Measurements from ENCODE around the gene SLC26A8. TPM values are rescaled to one million over a fixed set of nuclear protein-coding genes. Genes with fewer than 3 reads are reported as not detected.

SLC26A8 gene
- total and polyA plus RNA-seq, 2 of the 13 experiments (the other 11 are each of a cell fraction or from before 2014, with no cell fraction given), result 0.46 TPM; not detected in 1

DNA sequence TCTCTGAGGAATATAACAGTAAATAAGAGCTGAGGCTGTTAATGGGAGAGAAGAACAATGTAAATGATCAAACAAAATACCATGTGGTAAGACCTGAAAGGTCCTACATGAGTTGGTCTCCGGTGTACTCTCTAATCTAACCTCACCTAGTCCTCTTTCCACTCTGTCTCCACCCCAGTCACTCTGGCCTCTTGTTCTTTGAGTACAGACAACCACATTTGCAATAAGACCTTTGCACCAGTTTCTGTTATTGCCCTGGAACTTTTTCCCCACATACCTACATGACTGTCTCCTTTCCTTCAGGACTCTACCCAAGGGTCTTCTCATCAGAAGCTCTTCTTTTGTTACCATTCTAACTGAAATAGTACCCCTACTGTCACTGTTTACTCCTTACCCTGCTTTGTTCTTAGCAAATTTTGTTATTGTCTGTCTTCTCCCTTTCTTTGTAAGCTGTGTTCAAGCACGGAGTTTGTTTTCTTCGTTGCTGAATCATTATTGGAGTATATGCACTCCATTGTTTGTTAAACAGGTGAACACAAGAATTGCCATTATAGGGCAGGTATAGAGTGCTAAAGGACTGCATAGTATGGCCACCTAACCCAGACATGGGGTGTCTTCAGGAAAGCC lies 40.4 kb upstream of the SLC26A8 start (continued):
- TF ChIP-seq, protein P1, sequence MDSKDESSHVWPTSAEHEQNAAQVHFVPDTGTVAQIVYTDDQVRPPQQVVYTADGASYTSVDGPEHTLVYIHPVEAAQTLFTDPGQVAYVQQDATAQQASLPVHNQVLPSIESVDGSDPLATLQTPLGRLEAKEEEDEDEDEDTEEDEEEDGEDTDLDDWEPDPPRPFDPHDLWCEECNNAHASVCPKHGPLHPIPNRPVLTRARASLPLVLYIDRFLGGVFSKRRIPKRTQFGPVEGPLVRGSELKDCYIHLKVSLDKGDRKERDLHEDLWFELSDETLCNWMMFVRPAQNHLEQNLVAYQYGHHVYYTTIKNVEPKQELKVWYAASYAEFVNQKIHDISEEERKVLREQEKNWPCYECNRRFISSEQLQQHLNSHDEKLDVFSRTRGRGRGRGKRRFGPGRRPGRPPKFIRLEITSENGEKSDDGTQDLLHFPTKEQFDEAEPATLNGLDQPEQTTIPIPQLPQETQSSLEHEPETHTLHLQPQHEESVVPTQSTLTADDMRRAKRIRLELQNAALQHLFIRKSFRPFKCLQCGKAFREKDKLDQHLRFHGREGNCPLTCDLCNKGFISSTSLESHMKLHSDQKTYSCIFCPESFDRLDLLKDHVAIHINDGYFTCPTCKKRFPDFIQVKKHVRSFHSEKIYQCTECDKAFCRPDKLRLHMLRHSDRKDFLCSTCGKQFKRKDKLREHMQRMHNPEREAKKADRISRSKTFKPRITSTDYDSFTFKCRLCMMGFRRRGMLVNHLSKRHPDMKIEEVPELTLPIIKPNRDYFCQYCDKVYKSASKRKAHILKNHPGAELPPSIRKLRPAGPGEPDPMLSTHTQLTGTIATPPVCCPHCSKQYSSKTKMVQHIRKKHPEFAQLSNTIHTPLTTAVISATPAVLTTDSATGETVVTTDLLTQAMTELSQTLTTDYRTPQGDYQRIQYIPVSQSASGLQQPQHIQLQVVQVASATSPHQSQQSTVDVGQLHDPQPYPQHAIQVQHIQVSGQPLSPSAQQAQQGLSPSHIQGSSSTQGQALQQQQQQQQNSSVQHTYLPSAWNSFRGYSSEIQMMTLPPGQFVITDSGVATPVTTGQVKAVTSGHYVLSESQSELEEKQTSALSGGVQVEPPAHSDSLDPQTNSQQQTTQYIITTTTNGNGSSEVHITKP (CRISPR knock-in tag; IDR thresholded peaks at IDR 0.05; ENCODE audit: low read depth), result peak; percentile 48
- peak; percentile 24; the same call in 1 of the 2 replicates for TF ChIP-seq ZFX (CRISPR knock-in tag; IDR thresholded peaks at IDR 0.05; ENCODE audit: low read depth)

DNA sequence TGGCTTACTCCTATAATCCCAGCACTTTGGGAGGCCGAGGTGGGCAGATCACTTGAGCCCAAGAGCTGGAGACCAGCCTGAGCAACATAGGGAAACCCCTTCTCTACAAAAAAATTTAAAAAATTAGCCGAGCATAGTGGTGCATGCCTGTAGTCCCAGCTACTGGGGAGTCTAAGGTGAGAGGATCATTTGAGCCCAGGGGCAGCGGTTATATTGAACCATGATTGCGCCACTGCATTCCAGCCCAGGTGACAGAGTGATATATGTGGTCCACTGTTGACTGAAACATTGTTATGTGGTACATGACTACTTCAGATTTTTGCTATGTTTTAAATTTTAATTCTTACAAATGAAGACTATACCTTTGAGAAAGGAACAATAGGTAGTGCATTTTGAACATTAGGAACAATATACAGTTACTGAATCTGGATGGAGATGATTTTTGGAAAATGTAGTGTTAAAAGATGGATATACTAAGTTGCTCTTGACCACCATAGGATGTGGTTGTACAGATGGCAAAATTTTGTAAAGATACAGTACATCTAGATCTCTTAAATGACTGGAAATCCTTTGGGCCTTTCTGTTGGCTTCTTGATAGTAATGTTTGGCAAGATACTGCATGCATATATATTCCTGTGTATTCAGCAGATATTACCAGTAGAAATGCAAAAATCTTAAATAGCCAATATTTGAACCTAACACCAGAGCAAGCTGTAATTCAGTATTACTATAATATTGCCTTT lies 39.0 kb upstream of the SLC26A8 start:
- peak overlapping the region; percentile 80 for H3K4me2 ChIP-seq (ENCODE audit: low read depth, low read length)
- no peak overlapping the region for H2AFZ ChIP-seq (ENCODE audit: low read length)
- peaks cover 74% of the 10 kb centered on the region for H3K79me2 ChIP-seq (ENCODE audit: insufficient read depth, low read length)
- peak; percentile 40 for FAIRE-seq
- intact Hi-C loops (cut with micrococcal nuclease; ENCODE audit: unreplicated experiment) (loop anchor here (2.0 kb wide), 2 partner anchors 31 to 35 kb away; no protein-coding TSS in a partner anchor), in situ Hi-C loops (cut with HindIII; ENCODE audit: extremely low pct_ligation_motif_present, low pct_unique_long_range_greater_than_20kb) (no loop called here)
- H3K9ac ChIP-seq (ENCODE audit: insufficient read depth, low read depth, low read length), result no peak overlapping the region
- no peak overlapping the region for H3K4me3 ChIP-seq (replicated peaks in 1 of 3; ENCODE audit: insufficient read depth in 1 of 3, low read depth in 2 of 3, low read length in 3 of 3)
- DNase-seq (ENCODE audit: low spot score), result peak; percentile 85
- BruUV-seq (replicated peaks), result no TSS peak
- ChIA-PET POLR2A (interaction anchor here (4.7 kb wide), 1 partner anchor 36 kb away, joined by 50 read pairs; the partner anchor contains the start of gene MAPK14), CTCF (ENCODE audit: low intra/inter-chr PET ratio, low total read pairs) (no interaction called here)
- 23% methylated on average over 4 of the region's 4 CpGs for WGBS (ENCODE audit: low lambda C conversion rate)
- H3K9me3 ChIP-seq (ENCODE audit: low read length), result no peaks in the 10 kb centered on the region
- peaks cover 12 to 16% of the 10 kb centered on the region in 2 experiments for H3K36me3 ChIP-seq (replicated peaks in 1 of 2; ENCODE audit: control insufficient read depth in 1 of 2, insufficient read depth in 2 of 2, low read length in 2 of 2)
- peaks cover 75% of the 10 kb centered on the region for H3K4me1 ChIP-seq (ENCODE audit: insufficient read depth, low read length)
- H3K27me3 ChIP-seq (ENCODE audit: control insufficient read depth in 1 of 2, insufficient read depth in 2 of 2, low read length in 2 of 2), result no peaks in the 10 kb centered on the region
- ATAC-seq, result peak; percentile 81
- peaks cover 5% of the 10 kb centered on the region; the same call in 1 of the 2 replicates for H4K20me1 ChIP-seq (ENCODE audit: insufficient read depth, low read length)
- peak overlapping the region; percentile 91 for H3K27ac ChIP-seq (ENCODE audit: extremely low read length, insufficient read depth, low read length)
- TF ChIP-seq ARHGAP35 (CRISPR knock-in tag; IDR thresholded peaks at IDR 0.05; ENCODE audit: borderline replicate concordance), result no peak
- TF ChIP-seq ZNF501 (CRISPR knock-in tag; IDR thresholded peaks at IDR 0.05), result no peak
- no peak for TF ChIP-seq CENPX (CRISPR knock-in tag; IDR thresholded peaks at IDR 0.05)
- TF ChIP-seq RFX3 (CRISPR knock-in tag; IDR thresholded peaks at IDR 0.05), result no peak
- TF ChIP-seq EED (CRISPR knock-in tag; IDR thresholded peaks at IDR 0.05), result no peak
- no peak for TF ChIP-seq ZNF337 (CRISPR knock-in tag; IDR thresholded peaks at IDR 0.05; ENCODE audit: borderline replicate concordance, low read depth)
- TF ChIP-seq ZNF326 (CRISPR knock-in tag; IDR thresholded peaks at IDR 0.05; ENCODE audit: borderline replicate concordance), result no peak
- TF ChIP-seq, protein P2, sequence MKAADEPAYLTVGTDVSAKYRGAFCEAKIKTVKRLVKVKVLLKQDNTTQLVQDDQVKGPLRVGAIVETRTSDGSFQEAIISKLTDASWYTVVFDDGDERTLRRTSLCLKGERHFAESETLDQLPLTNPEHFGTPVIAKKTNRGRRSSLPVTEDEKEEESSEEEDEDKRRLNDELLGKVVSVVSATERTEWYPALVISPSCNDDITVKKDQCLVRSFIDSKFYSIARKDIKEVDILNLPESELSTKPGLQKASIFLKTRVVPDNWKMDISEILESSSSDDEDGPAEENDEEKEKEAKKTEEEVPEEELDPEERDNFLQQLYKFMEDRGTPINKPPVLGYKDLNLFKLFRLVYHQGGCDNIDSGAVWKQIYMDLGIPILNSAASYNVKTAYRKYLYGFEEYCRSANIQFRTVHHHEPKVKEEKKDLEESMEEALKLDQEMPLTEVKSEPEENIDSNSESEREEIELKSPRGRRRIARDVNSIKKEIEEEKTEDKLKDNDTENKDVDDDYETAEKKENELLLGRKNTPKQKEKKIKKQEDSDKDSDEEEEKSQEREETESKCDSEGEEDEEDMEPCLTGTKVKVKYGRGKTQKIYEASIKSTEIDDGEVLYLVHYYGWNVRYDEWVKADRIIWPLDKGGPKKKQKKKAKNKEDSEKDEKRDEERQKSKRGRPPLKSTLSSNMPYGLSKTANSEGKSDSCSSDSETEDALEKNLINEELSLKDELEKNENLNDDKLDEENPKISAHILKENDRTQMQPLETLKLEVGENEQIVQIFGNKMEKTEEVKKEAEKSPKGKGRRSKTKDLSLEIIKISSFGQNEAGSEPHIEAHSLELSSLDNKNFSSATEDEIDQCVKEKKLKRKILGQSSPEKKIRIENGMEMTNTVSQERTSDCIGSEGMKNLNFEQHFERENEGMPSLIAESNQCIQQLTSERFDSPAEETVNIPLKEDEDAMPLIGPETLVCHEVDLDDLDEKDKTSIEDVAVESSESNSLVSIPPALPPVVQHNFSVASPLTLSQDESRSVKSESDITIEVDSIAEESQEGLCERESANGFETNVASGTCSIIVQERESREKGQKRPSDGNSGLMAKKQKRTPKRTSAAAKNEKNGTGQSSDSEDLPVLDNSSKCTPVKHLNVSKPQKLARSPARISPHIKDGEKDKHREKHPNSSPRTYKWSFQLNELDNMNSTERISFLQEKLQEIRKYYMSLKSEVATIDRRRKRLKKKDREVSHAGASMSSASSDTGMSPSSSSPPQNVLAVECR (CRISPR knock-in tag; IDR thresholded peaks at IDR 0.05; ENCODE audit: borderline replicate concordance), result peak; percentile 51; the same call in 1 of the 2 replicates
- TF ChIP-seq ZNF564 (CRISPR knock-in tag; IDR thresholded peaks at IDR 0.05), result no peak
